Mesenteric fat pad (tissue), 1 donor: ENCODE data around the gene DYDC1. TPM values are rescaled to one million over a fixed set of nuclear protein-coding genes. Genes with fewer than 3 reads are reported as not detected.
"Not testable (repeated sequence)": the region's sequence is repeated elsewhere in the genome, so short reads cannot be mapped to it uniquely, and the experiment has no call there.

Source experiments
- DNase-seq: peaks from one replicate; pipeline ENCODE4 v3.0.0-alpha.2; 2020; ENCODE audit warnings: low spot score
- long read RNA-seq: library from polyadenylated mRNA; unstranded; transcript quantifications from one replicate; pipeline ENCODE4 v2.0.0, GENCODE V29; 2020
- total RNA-seq: library from RNA; stranded (reverse); fragmentation: NEBNext Ultra II Directional; extraction: Animal tissue kit (Norgen Biotek cat#: 25700); gene quantifications from one replicate; pipeline ENCODE4 v1.2.1, GENCODE V29; 2021
- donor health status: DM: yes; HTN: yes; CAD: no.

The DYDC1 gene
- total RNA-seq: not detected
- long read RNA-seq: 0 reads

DNA sequence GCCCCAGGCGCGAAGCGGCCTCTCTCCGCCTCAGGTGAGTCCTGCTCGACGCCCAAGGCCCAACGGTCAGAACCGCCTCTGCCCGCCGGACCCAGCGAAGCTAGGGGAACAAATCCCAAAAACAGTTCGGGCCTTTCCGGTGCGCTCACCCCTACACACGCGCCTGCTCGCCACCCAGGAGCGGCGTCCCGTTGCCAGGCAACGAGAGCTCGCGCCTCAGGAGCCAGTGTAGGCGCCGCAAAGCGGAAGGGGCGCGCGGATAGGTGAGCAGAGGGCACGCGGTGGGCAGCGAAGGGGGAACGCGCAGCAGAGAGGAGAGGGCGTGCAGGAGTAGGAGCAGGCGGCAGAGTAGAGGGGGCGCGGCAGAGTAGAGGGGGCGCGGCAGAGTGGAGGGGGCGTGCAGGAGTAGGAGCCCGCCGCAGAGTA is at the start of gene DYDC1, which contains the start of gene DYDC2:
DYDC1 (minus strand) TSS at position 193 of the 426 bp plus-strand sequence. CDS start 4,154 bp downstream, outside the sequence.
DYDC2 (plus strand) TSS at position 219 of the 426 bp plus-strand sequence. CDS start 5,663 bp downstream, outside the sequence.
- peak; percentile 88 for DNase-seq

DNA sequence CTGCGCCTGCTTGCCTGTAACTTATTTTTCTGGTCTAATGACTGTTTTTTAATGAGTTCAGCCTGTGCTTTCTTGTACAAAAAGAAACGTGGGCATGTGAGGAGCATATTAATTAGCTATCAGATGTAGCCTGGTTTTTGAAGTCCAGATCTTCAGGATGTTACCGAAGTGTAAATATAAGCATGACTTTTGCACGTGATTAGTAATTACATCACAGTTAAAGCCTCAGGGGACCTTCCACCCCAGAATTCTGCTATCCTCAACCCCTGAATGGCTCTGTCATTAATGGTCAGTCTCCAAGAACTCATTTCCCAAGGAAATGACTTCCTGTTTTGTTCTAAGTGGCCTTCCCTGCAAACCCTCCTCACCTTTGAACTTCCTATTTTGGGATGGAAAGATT is 49.6 kb upstream of the DYDC1 start:
- no peak for DNase-seq

DNA sequence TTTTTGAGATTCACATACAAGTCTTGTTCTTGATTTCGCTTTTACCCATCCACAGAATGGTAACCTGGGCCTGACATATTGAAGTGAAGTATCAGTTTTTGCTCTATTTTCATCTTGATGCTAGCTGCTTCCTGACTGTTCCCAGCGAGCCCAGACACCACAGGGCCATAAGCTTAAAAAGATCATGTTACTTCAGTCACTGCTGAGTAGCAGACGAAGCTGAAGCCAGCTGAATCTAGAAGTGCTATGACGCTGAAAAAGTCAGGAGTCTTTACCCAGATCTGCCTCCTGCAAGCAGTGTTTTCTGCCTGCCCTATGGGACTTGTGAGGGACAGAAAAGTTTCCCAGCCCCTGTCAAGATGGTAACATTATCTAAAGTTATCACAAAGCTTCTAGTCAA is 49.1 kb upstream of the DYDC1 start:
- DNase-seq: no peak

DNA sequence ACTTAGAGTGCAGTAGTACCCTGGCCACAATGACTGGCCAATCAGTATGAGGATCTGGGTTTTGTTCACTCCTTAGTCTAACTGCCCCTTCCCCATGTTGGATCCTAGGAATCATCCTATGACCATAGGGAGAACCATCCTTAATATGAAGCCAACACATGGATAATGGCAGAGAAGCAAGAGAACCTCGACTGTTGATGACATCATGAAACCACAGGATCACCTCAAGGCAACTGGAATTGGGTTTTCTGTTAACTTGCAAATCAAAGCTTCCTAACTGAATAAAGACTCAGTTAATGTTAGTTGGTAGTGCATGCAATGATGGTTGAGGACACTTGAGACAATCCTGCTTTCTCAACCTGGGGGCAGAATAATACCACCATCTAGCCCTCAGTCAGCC is 48.5 kb upstream of the DYDC1 start:
- no peak for DNase-seq

DNA sequence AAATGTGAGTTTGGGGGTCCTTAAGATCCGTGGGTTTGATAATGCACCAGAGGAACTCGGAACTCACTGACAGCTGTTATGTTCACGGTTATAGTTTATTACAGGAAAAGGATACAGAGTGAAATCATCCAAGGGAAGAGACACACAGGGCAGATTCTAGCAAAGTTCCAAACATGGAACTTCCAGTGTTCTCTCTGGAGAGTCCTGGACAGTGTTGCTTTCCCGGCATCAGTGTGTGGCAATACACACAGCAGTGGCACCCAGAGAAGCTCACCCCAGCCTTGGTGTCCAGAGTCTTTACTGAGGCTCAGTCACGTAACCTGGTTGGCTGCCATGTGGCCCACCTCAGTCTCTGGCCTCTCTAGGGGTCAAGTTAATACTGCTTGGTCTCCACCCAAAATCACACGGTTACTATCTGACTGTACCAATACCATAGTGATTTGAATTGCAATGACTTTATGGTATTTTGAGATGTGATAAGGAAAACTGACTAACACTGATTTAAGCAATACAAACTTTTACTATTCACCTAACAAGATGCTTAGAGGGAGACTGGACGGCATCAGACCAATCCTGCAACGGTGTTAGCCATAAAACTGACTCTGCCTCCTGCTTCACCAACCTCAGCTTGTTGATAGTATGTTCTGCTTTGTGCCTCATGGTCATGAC is 43.7 kb upstream of the DYDC1 start:
- DNase-seq: no peak

DNA sequence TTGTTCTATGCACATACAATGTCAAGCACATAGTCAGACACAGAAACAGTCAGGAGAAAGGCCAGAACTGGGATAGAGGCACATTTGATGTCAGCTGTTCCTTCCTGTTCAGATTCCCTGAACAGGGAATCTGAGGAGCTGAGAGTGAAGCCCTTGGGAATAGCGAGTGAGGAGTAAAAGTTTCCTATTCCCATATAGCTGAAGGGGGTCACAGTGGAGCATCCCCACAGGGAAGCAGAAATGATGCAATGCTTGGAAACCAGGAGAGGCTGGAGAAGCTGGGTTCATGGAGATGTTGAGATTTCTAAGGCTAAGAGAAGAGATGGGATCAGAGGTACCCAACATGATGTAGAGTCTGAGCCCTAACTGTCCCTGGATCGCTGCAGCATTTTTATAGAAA is 40.5 kb upstream of the DYDC1 start:
- no peak for DNase-seq

DNA sequence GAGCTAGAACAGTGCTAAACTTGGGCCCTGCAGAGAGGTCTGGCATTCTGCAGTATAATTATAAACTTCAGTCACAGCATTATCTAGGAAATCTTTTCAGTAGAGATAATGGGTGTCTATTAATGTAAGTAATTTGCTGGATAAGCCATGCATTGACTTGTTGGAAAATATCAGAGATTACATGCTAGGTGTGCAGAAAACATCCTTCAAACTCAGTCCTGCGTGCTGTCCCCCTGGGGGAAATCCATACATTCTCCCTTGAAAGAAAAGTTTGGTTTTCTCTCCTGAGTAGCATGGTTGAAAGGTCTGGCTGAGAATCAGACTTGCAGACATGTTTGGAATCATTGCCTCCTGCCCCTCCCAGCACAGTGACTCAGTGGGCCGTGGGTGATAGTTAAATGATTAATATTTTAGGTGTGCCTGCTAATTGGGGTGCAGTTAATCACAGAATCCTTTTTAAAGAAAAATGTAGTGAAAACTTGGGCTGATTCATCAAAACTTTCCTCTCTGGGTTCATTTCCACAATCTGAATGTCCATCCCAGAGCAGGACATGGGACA is 37.9 kb upstream of the DYDC1 start:
- DNase-seq: no peak

DNA sequence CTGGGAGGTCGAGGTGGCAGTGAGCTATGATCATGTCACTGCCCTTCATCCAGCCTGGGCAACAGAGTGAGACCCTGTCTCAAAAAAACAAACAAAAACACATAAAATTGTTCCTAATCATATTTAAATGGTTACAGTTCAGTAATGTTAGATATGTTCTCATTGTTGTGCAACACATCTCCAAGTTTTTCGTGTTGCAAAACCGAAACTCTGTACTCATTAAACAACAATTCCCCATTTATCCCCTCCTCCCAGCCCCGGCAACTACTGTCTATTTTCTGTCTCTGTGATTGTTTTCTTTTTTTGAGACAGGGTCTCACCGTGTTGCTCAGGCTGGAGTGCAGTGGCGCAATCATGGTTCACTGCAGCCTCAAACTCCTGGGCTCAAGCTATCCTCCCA is 35.7 kb upstream of the DYDC1 start:
- no peak for DNase-seq

DNA sequence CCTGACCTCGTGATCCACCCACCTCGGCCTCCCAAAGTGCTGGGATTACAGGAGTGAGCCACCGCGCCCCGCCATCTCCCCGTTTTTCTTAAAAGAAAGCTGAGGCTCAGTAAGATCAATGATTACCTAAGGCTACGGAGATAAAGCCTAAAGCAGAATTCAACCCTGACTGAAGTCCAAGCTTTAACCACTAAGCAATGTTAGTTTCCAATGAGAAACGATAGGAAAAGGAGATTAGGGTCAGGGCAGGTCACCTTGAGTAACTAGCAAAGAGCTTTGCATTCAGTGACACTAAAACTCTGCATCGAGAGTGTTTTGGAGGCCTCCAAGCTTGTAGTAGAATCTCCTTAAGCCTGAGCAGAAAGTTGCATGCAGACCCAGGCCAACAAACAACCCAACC is 34.2 kb upstream of the DYDC1 start:
- no peak for DNase-seq

DNA sequence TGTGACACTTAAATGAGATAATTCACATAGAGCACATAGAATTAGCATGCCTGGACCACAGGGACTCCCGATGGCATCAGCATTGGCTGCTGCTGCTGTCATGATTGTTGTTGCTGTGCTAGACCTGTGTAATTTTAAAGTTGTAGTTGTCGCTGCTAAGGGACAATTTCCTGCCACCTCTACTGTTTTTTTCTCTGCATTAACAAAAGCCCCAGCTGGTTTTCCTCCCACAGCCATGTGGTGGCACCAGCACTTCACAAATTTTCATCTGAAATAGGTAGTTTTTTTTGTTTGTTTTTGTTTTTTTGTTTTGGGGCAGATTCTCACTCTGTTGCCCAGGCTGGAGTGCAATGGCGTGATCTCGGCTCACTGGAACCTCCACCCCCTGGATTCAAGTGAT is 26.4 kb upstream of the DYDC1 start:
- no peak for DNase-seq

DNA sequence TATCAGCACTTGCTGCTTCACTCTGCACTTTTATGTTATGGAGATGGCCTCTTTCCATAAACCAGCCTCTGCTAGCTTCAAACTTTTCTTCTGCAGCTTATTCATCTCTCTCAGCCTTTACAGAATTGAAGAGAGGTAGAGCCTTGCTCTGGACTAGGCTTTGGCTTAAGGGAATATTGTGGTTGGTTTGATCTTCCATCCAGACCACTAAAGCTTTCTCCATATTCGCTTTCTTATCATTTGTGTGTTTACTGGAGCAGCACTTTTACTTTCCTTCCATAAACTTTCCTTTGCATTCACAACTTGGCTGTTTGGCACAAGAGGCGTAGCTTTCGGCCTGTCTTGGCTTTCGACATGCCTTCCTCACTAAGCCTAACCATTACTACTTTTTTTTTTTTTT is 23.6 kb upstream of the DYDC1 start:
- DNase-seq: no peak

DNA sequence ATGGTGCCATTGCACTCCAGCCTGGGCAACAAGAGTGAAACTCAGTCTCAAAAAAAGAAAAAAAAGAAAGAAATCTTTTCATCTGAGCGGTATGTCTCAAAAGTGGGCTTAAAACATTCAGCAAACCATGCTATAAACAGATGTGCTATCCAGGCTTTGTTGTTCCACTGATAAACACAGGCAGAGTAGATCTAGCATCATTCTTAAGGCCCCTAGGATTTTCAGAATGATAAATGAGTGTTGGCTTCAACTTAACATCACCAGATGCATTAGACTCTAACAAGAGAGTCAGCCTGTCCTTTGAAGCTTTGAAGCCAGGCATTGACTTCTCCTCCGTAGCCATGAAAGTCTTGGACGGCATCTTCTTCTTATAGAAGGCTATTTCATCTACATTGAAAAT is 23.1 kb upstream of the DYDC1 start:
- DNase-seq: no peak

DNA sequence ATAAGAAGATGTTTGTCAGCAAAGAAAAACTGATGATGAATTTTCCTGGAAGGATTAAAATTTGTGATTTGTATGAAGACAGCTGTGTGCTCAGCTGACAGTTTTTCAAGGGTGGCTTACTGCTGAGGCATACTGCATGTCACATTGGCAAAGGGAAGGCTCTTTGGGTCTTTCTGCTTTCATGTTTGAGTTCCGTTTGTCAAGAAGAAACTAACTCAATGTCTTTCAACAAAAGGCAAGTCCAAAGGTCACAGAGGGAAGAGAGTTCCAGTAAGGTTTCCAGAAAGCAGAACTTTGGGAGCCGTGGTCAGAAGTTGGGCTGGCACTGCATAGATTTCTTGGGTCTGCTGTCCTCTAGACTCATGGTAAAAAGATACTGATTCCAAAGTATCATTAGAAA is 16.9 kb upstream of the DYDC1 start:
- no peak for DNase-seq

DNA sequence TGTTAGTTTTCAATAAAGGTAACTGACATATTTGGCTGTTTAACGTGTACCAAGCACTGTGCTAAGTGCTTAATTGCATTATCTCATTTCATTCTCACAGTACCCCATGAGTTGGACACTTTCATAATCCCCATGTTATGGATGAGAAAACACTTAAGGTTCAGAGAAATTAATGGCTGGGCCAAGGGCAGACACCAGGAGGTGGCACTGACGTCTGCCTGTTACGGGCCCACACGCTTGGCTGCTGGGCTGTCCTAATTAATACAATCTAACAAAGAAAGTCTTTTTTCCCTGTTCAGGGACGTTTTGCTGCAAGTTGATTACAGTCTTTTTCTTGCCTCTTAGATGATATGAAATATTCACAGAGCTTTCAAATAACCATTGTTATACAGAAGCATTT is 16.1 kb upstream of the DYDC1 start:
- no peak for DNase-seq

DNA sequence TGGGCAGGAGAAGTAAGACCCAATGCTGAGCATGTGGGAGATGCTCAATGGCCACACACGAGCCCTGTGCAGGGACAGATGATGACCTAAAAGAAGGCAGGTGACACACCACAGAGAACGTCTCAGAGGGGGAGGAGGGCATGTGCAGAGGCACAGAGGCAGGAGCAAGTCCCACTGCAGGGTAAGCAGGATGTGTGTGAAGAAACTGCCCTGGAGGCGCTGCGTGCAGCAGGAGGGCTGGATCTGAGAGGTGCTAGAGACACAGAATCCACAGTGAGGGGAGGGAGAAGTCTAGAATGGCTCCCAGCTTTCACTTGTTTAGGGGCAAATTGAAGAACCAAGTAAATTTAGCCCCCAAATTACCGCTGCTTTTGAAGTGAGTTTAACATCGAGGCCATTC is 14.9 kb upstream of the DYDC1 start:
- DNase-seq: no peak

DNA sequence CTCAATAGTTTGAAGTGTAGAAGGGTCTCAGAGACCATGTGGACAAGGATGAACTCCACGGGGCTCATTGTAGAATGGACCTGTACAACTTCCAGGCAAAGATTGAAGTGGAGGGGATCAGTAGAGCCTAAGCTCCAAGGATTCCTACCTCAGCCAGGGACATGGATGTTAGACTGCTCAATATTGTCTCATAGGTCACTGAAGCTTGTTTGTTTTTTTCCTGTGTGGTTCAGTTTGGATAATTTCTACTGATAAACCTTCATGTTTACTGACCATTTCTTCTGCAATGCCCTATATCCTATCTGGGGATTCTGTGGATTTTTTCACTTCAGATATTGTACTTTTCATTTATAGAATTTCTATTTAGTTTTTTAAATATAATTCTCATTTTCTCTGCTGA is 9.0 kb upstream of the DYDC1 start:
- no peak for DNase-seq

DNA sequence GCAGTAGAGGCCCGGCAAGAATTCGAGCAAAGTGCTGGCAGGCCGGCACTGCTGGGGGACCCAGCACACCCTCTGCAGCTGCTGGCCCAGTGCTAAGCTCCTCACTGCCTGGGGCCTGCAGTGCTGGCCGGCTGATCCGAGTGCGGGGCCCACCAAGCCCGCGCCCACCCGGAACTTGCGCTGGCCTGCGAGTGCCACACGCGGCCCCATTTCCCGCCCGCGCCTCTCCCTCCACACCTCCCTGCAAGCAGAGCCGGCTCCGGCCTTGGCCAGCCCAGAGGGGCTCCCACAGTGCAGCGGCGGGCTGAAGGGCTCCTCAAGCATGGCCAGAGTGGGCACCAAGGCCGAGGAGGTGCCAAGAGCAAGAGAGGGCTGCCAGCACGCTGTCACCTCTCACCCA is 3.1 kb upstream of the DYDC1 start:
- DNase-seq: no peak

DNA sequence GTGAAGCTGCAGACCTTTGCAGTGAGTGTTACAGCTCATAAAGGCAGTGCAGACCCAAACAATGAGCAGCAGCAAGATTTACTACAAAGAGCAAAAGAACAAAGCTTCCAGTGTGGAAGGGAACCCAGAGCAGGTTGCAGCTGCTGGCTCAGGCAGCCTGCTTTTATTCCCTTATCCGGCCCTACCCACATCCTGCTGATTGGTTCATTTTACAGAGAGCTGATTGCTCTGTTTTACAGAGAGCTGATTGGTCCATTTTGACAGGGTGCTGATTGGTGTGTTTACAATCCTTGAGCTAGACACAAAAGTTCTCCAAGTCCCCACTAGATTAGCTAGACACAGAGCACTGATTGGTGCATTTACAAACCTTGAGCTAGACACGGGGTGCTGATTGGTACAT is 2.4 kb upstream of the DYDC1 start:
- DNase-seq: not testable (repeated sequence)

DNA sequence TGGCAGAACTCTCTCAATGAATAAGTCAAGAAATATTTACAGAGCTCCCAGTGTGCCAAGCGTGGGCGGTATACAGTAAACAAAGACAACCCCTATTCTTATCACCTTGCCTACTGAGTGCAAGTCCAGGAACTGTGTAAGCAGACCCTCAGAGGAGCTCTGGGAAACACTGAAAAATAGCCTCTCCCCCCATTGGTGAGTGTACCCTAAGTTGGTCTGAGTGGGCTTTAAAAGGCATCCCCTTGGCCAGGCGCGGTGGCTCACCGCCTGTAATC is 1.2 kb upstream of the DYDC1 start:
- DNase-seq: no peak

DNA sequence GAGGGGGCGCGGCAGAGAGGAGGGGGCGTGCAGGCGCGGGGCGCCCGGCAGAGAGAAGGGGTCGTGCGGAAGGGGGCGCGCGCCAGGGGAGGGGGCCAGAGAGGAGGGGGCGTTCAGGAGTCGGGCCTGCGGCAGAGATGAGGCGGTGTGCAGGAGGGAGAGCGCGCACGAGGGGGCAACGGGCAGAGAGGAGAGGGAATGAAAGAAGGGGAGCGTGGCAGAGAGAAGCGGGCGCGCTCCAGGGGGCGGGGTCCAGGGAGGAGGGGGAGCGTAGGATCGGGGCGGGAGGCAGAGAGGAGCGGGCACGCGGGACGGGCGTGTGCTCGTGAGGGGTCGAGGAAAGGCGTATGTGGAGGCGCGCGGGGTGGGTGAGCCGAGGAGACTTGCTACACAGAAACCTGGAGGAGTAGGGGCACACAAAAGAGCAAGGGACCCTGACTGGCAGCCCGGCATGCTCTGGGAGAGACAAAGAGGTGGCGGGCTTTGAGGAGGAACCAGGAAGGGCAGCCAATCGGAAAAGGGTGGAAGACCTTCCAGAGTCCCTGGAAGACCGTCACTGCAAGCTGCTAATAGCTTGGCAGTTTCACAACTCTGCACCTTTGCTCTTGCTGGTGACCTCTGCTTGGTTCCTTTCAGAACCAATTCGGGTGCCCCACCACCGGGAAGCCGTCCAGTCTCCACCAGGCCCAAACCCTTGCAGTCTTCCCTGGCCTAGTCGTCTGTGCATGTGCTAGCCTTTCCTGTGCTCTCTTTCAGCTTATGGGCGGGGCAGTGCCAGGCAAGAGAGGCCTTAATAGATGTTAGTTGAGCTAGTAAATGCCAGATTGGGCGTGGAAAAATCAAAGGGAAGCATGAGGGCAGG is 665 bp upstream of the DYDC1 start:
- DNase-seq: no peak

DNA sequence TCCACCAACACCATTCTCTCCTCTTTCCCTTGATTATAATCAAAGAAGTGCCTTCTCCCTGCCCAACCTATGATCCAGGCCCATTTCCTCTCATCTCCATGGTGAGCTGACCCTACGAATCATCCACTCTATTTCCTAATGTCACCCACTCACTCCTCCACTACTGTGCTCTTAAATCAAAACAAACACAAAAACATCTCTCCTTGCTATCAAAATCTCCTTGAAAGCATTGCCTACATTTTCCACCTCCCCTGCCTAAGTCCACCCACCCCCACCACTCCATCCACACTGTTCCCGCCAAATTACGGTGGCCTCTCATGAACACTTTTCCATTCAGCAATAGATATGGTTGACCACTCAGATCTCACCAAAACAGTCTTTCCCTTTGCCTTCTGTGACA is 5.3 kb downstream of the DYDC1 start:
- DNase-seq: no peak

DNA sequence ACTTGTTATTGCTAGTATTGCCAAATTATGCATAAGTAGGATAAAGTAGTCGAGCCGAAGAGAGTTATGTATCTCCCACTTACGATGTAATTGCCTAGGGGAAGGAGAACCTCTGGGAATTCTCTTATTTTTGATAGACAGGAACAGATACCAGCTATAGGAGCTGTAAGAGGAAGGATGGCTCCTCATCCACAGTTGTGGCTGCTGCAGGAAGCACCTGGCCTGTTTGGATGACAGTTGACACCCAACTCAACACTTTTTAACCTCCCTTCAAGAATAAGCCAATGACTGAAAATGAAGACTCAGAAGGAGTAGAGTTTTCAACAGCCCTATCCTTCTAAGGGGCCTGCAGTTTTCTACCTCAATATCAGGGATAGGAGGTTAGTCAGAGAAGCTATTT is 6.3 kb downstream of the DYDC1 start:
- DNase-seq: no peak

DNA sequence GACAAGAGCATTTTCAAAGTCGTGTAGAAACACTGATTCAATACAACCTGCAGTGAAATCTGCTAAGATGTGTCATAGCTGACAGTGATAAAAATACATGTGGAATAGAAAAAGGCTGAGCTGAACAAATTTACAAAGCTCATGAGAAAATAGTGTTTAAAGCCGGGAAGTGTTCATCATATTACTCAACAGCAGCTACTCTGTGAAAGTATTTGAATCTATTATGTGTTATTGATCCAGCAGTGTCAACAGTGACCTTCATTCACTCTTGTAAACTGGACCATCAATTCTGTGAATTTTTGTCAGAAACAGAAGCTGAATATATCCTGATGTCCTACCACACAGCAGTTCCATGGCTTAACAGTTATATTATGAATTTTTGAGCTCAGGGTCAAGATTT is 11.6 kb downstream of the DYDC1 start:
- DNase-seq: no peak
